ENCODE measurements around the gene NKD2. TPM values are rescaled to one million over a fixed set of nuclear protein-coding genes. Genes with fewer than 3 reads are reported as not detected.
"Not testable (repeated sequence)": the region's sequence is repeated elsewhere in the genome, so short reads cannot be mapped to it uniquely, and the experiment has no call there.

NKD2 gene
- total RNA-seq, 1 donor from 2014 or later, result 2.2 TPM

- no peak for DNase-seq (ENCODE audit: extremely low read depth, low read depth, low spot score)
These were observed 72.9 kb downstream of the NKD2 start for GRCh38 chr5:1081519-1081918.

GRCh38 chr5:1083026-1083425 is 74.4 kb downstream of the NKD2 start:
- DNase-seq (ENCODE audit: extremely low read depth, low read depth, low spot score), result not testable (repeated sequence)

DNA sequence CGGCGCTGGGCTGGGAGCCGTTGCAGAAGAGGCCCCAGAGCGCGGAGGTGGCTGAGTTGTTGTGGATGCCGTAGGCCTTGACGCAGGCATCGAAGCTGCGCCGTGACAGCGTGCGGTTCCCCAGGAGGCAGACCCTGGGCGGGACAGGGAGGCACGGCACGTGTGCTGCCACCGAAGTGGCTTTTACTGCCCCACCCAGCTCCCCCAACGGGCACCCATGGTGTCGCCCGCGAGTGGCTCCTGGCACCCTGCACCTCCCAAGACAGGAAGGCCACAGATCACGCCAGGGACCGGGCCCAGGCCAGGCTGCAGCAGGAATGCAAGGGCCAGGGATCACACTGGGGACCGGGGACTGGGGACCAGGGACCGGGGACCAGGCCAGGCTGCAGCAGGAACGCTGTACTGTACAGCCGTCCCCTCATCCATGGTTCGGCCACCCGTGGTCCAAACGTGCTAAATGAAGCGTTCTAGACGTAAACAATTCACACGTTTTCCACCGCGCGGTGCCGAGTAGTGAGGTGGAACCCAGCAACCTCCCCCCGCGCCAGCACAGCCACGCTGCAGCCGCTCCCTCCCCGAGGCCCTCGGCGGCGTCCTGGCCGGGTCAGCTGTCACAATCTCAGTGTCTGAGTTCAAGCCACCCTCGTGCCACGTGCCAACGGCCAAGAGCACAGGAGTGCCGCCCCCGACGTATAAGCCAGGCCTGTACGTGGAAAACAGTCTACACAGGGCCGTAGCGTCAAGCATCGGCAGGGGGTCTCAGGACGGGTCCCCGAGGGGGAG is 75.4 kb downstream of the NKD2 start:
- no peak for DNase-seq (ENCODE audit: extremely low read depth, low read depth, low spot score)

- DNase-seq (ENCODE audit: extremely low read depth, low read depth, low spot score), result no peak
These were observed 76.8 kb downstream of the NKD2 start for GRCh38 chr5:1085391-1085790.

- DNase-seq (ENCODE audit: extremely low read depth, low read depth, low spot score), result no peak
These were observed 77.5 kb downstream of the NKD2 start for GRCh38 chr5:1086137-1086536.

- no peak for DNase-seq (ENCODE audit: extremely low read depth, low read depth, low spot score)
These were observed 78.3 kb downstream of the NKD2 start for GRCh38 chr5:1086871-1087270.

DNA sequence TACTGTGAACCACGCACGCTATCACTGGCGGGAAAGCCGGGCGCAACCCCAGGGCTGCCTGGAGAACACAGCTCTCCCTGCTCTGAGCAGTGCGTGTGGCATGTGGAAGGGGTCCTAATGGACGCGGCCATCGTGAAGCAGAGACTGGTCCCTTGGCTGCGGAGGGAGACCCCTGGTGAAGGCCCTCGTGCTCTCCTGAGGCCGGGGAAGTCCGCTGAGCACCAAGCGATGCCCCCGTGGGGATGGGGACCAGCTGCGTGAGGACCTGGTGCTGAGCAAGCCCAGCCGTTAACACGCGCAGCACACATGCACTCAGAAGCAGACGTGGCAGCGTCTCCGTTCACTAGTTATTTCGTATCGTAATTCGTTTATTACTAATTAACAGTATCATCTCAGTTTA is 78.8 kb downstream of the NKD2 start:
- no peak for DNase-seq (ENCODE audit: extremely low read depth, low read depth, low spot score)

- DNase-seq (ENCODE audit: extremely low read depth, low read depth, low spot score), result no peak
These were observed 79.4 kb downstream of the NKD2 start for GRCh38 chr5:1088031-1088430.

Other genes starting within 250 kb of the NKD2 start
- gene ZDHHC11B, start 224.1 kb upstream of the NKD2 start, total RNA-seq, result not detected in 2 replicates
- 0.24 and 0.70 TPM in 2 replicates for gene ZDHHC11, start 157.8 kb upstream of the NKD2 start, total RNA-seq
- 43.4 and 47.6 TPM in 2 replicates for gene BRD9, start 116.0 kb upstream of the NKD2 start, total RNA-seq
- gene TRIP13, start 115.9 kb upstream of the NKD2 start, total RNA-seq, result 15.8 and 31.8 TPM in 2 replicates
- gene SLC12A7, start 103.3 kb downstream of the NKD2 start, total RNA-seq, result 30.4 and 49.8 TPM in 2 replicates
- gene SLC6A19, start 192.8 kb downstream of the NKD2 start, total RNA-seq, result not detected in 2 replicates
- not detected in 2 replicates for gene SLC6A18, start 216.6 kb downstream of the NKD2 start, total RNA-seq

Data from glomerular endothelial cell (primary cell).